ENCODE measurements around the gene KMT2D.

The KMT2D gene

GRCh38 chr12:49052451-49053208 lies 8.0 kb downstream of the KMT2D start:
- no peak for DNase-seq (ENCODE audit: low spot score)

- DNase-seq (ENCODE audit: low spot score) = no peak
Measured at GRCh38 chr12:49051777-49052438, 8.7 kb downstream of the KMT2D start.

GRCh38 chr12:49051373-49051764 lies 9.2 kb downstream of the KMT2D start:
- DNase-seq (ENCODE audit: low spot score) = no peak

GRCh38 chr12:49050507-49051372 lies 9.9 kb downstream of the KMT2D start:
- no peak for DNase-seq (ENCODE audit: low spot score)

GRCh38 chr12:49049566-49050224 lies 10.9 kb downstream of the KMT2D start:
- no peak for DNase-seq (ENCODE audit: low spot score)

- no peak for DNase-seq (ENCODE audit: low spot score)
Measured at GRCh38 chr12:49048953-49049352, 11.6 kb downstream of the KMT2D start.

GRCh38 chr12:49046129-49046895 lies 14.3 kb downstream of the KMT2D start:
- no peak for DNase-seq (ENCODE audit: low spot score)

GRCh38 chr12:49044660-49045059 lies 15.9 kb downstream of the KMT2D start:
- DNase-seq (ENCODE audit: low spot score) = no peak

GRCh38 chr12:49043856-49044258 lies 16.7 kb downstream of the KMT2D start:
- DNase-seq (ENCODE audit: low spot score) = peak; percentile 86

- DNase-seq (ENCODE audit: low spot score) = no peak
Measured at GRCh38 chr12:49043241-49043640, 17.4 kb downstream of the KMT2D start.

GRCh38 chr12:49041881-49042484 lies 18.6 kb downstream of the KMT2D start:
- no peak for DNase-seq (ENCODE audit: low spot score)

GRCh38 chr12:49041036-49041880 lies 19.3 kb downstream of the KMT2D start:
- no peak for DNase-seq (ENCODE audit: low spot score)

GRCh38 chr12:49040364-49040855 lies 20.2 kb downstream of the KMT2D start:
- DNase-seq (ENCODE audit: low spot score) = no peak

GRCh38 chr12:49039421-49040363 lies 20.9 kb downstream of the KMT2D start:
- no peak for DNase-seq (ENCODE audit: low spot score)

GRCh38 chr12:49038291-49038955 lies 22.2 kb downstream of the KMT2D start:
- no peak for DNase-seq (ENCODE audit: low spot score)

GRCh38 chr12:49037947-49038237 lies 22.7 kb downstream of the KMT2D start:
- DNase-seq (ENCODE audit: low spot score) = no peak

- peak; percentile 65 for DNase-seq (ENCODE audit: low spot score)
Measured at GRCh38 chr12:49037111-49037946, 23.3 kb downstream of the KMT2D start.

Data from D341Med (cell line).